A673 (cell line): ENCODE data around the gene CAPN8. TPM values are rescaled to one million over a fixed set of nuclear protein-coding genes. Genes with fewer than 3 reads are reported as not detected.

Experiments
- BruUV-seq: library from RNA; stranded (reverse); fragments of 400-500 nt; replicated peaks from 2 replicates; lab custom pipeline; 2021; lab: Mats Ljungman, UMichigan
- CTCF ChIA-PET: fragments of 300-600 bp; sonication (Branson Sonifier 250); formaldehyde crosslinking; loops from one replicate; lab custom pipeline; 2022; ENCODE audit warnings: antibody characterized with exemption; lab: Charles Lee
- POLR2A ChIA-PET: fragments of 300-600 bp; sonication (Branson Sonifier 250); formaldehyde crosslinking; loops from one replicate; lab custom pipeline; 2022; ENCODE audit warnings: antibody characterized with exemption; ENCODE audit not compliant: low non-redundant PET; lab: Charles Lee
- DNase-seq: peaks from one replicate; pipeline ENCODE4 v3.0.0-alpha.2; 2015; ENCODE audit warnings: low spot score
- H3K27ac ChIP-seq: fragments of 200-600 bp; sonication (generic); 2 replicates; pipeline ENCODE4 v1.5.1; 2016; ENCODE audit warnings: mixed run types, low read depth, mild to moderate bottlenecking, mixed read lengths, antibody characterized with exemption, low read length; ENCODE audit not compliant: poor library complexity, severe bottlenecking
- H3K27me3 ChIP-seq: fragments of 200-600 bp; sonication (generic); replicated peaks from 2 replicates; pipeline ENCODE4 v1.6.1; 2017; ENCODE audit warnings: mixed run types, low read depth, mild to moderate bottlenecking, mixed read lengths, antibody characterized with exemption, low read length; ENCODE audit not compliant: insufficient read depth, poor library complexity
- H3K36me3 ChIP-seq: fragments of 200-600 bp; sonication (generic); 2 replicates; pipeline ENCODE4 v1.6.1; 2016; ENCODE audit warnings: mixed run types, mild to moderate bottlenecking, mixed read lengths, antibody characterized with exemption, low read length; ENCODE audit not compliant: insufficient read depth, poor library complexity, severe bottlenecking
- H3K4me1 ChIP-seq: fragments of 200-600 bp; sonication (generic); 2 replicates; pipeline ENCODE4 v1.6.1; 2017; ENCODE audit warnings: mixed run types, mild to moderate bottlenecking, mixed read lengths, antibody characterized with exemption, low read length; ENCODE audit not compliant: insufficient read depth, poor library complexity, severe bottlenecking
- H3K4me3 ChIP-seq: fragments of 200-600 bp; sonication (generic); 2 replicates; pipeline ENCODE4 v1.5.1; 2016; ENCODE audit warnings: low read depth, mixed run types, mild to moderate bottlenecking, mixed read lengths, low read length; ENCODE audit not compliant: poor library complexity, severe bottlenecking
- H3K9me3 ChIP-seq: fragments of 200-600 bp; sonication (generic); 2 replicates; pipeline ENCODE4 v1.6.1; 2016; ENCODE audit warnings: mixed run types, low read depth, mild to moderate bottlenecking, mixed read lengths, antibody characterized with exemption, low read length; ENCODE audit not compliant: poor library complexity, severe bottlenecking
- EZH2 ChIP-seq: fragments of 200-600 bp; sonication (generic); IDR thresholded peaks from 2 replicates; pipeline ENCODE4 v1.6.1; 2017; ENCODE audit warnings: borderline replicate concordance, low read depth, mild to moderate bottlenecking, mixed read lengths, antibody characterized with exemption, low read length; ENCODE audit not compliant: poor library complexity, severe bottlenecking
- intact Hi-C: fragments of 100-400 bp; cut with micrococcal nuclease; formaldehyde crosslinking; loops from one replicate; pipeline ENCODE4 v1.10.0; 2022; ENCODE audit not compliant: unreplicated experiment
- total RNA-seq: library from RNA; stranded (reverse); gene quantifications from 2 replicates; pipeline ENCODE4 v1.2.3, GENCODE V29; 2021
- TF ChIP-seq, protein P1 (sequence below): fragments of 300-800, 200-600 bp; sonication (generic); conservative IDR thresholded peaks from 2 replicates; pipeline ENCODE4 v1.5.1; 2017; ENCODE audit warnings: low read depth, mild to moderate bottlenecking, antibody characterized with exemption, low read length, moderate library complexity, mixed read lengths

CAPN8 gene
- total RNA-seq, 1 experiment from 2014 or later = not detected

DNA sequence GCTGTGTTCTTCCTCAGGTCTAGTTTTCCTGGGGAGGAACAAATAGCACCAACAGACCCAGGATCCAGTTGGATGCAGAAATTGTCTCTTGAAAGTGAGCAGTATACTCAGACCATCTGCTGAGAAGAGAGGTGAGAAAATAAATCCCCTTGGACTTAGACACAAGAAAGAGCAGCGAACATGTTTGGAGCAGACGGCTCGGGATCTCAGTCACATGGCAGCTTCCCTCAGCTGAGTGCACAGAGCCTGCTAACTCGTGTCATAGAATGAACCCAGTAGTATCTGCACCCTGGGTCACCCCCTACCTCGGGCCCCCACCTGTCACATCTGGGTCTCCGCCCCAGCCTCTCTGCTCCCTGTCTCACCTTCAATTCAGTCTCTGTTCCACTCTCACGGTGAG lies 156.7 kb downstream of the CAPN8 start:
- Histone ChIP-seq H3K9me3 (no peaks in the 10 kb centered on the region), H3K27me3 (no peaks in the 10 kb centered on the region), H3K4me3 (no peak overlapping the region), H3K4me1 (no peaks in the 10 kb centered on the region), H3K36me3 (no peaks in the 10 kb centered on the region), H3K27ac (no peak overlapping the region)
- intact Hi-C loops = no loop called here
- no TSS peak for BruUV-seq
- POLR2A ChIA-PET = no interaction called here
- DNase-seq = no peak
- no peak for TF ChIP-seq EZH2
- TF ChIP-seq, protein P1, sequence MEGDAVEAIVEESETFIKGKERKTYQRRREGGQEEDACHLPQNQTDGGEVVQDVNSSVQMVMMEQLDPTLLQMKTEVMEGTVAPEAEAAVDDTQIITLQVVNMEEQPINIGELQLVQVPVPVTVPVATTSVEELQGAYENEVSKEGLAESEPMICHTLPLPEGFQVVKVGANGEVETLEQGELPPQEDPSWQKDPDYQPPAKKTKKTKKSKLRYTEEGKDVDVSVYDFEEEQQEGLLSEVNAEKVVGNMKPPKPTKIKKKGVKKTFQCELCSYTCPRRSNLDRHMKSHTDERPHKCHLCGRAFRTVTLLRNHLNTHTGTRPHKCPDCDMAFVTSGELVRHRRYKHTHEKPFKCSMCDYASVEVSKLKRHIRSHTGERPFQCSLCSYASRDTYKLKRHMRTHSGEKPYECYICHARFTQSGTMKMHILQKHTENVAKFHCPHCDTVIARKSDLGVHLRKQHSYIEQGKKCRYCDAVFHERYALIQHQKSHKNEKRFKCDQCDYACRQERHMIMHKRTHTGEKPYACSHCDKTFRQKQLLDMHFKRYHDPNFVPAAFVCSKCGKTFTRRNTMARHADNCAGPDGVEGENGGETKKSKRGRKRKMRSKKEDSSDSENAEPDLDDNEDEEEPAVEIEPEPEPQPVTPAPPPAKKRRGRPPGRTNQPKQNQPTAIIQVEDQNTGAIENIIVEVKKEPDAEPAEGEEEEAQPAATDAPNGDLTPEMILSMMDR = no peak
- CTCF ChIA-PET = no interaction called here

DNA sequence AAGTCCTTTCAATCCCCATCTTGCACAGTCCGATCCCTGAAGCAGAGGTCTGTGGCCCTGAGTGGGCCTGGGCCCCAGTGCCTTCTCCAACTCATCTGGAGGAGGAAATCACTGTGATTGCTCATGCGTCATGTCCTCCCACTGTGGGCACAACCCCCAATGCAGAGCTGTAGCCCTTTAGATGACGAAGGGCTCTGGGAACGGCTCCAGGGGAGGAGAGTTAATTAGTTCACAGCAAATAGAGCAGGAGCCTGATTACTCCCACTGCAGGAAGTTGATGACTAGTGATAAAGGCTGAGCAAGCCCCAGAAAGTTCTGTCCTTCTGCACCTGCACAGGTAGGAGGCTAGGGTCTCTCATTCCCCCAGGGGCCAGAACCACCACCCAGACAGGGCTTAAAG lies 160.8 kb downstream of the CAPN8 start:
- no peaks in the 10 kb centered on the region for H3K4me1 ChIP-seq
- no peaks in the 10 kb centered on the region for H3K9me3 ChIP-seq
- H3K27ac ChIP-seq = no peak overlapping the region
- no TSS peak for BruUV-seq
- ChIA-PET CTCF (no interaction called here), POLR2A (no interaction called here)
- no peaks in the 10 kb centered on the region for H3K36me3 ChIP-seq
- no peaks in the 10 kb centered on the region for H3K27me3 ChIP-seq
- H3K4me3 ChIP-seq = no peak overlapping the region
- TF ChIP-seq EZH2 = no peak
- TF ChIP-seq, protein P1 = no peak
- DNase-seq = peak; percentile 81
- intact Hi-C loops = no loop called here

DNA sequence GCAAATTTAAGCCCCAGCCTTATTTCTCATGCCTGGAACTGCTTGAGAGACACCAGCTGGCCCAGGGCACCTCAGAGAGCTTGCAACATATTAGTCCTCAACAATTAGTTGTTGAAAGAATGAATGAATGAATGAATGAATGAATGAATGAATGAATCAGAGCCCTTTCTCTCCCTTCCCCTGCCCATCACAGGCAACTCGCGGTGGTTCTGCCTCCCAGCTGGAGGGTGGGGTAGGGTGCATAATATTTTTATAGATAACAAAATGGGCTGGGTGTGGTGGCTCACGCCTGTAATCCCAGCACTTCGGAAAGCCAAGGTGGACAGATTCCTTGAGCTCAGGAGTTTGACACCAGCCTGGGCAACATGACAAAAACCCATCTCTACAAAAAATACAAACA lies 162.2 kb downstream of the CAPN8 start:
- CTCF ChIA-PET = no interaction called here
- H3K9me3 ChIP-seq = no peaks in the 10 kb centered on the region
- POLR2A ChIA-PET = no interaction called here
- no peak overlapping the region for H3K27ac ChIP-seq
- BruUV-seq = no TSS peak
- H3K36me3 ChIP-seq = no peaks in the 10 kb centered on the region
- H3K4me3 ChIP-seq = no peak overlapping the region
- TF ChIP-seq EZH2 = no peak
- TF ChIP-seq, protein P1 = no peak
- H3K27me3 ChIP-seq = no peaks in the 10 kb centered on the region
- intact Hi-C loops = no loop called here
- no peak for DNase-seq
- no peaks in the 10 kb centered on the region for H3K4me1 ChIP-seq
